OCI-M2 (cell line): ENCODE results near the gene IGF2R.
"Not testable (repeated sequence)": the region's sequence is repeated elsewhere in the genome, so short reads cannot be mapped to it uniquely, and the experiment has no call there.

Experiments used
- DNase-seq: peaks from one replicate; lab custom pipeline; 2025; ENCODE audit not compliant: unreplicated experiment; lab: John Stamatoyannopoulos, UW

The IGF2R gene

DNA sequence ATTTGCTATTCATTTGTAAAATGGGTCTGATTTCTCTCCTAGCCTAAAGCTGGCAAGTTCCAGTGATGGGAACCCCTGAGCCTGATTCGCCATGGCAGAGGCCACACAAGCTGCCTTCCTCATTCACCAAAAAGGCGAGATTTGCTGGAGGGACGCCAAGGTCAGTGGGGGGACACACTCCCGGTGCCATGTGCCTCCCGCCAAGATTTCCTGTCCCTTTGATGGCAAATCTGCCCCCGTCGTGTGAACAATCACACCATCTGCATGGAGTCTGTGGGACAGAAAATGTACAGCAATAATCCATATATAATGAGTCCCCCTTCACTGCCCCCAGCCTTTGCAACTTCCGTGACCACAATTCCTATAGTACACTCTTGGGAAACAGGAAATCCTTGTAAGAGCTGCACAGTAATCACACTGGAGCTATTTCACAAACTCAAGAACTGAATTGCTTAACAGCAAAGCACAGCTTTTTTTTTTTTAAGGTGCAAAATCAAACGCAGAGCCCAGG, 15.7 kb upstream of the IGF2R start:
- DNase-seq = no peak

DNA sequence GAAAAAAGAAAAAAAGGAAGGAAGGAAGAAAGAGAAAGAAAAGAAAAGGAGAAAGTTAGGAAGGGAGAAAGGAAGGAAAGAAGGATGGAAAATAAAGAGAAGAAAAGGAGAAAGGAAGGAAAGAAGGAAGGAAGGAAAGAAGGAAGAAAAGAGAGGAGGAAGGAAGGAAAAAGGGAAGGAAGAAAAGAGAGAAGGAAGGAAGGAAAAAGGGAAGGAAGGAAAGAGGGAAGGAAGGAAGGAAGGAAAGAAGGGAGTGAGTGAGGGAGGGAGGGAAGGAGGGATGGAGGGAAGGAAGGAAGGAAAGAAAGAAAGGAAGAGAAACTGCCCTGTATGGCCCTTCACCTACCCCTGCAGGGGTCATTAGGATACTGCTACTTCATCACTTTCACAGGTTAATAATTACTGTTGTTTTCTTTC, 12.9 kb upstream of the IGF2R start:
- DNase-seq = no peak

DNA sequence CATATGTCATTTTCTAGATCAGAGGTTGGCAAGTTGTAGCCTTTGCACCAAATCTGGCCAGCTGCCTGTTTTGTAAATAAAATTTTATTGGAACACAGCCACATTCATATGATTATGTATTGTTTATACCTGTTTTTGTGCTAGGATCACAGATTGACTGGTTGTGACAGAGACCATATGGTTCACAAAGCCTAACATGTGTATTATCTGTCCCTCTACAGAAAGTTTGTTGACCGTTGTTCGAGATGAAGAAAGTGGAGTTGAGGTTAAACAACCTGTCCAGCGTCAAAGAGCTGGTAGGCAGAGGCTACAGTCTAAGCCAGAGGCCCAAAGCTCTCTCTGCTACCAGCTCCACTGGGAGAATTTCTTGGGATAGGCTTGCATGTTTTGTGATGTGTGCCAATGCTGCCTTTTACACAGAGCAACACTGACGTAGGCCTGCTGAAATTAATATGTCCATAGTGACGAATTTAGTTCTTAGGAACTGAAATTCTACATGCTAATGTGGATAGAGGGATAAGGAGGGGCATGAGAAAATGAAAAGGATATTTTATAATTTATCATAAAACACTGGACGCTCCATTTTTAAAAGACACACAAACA, 11.7 kb upstream of the IGF2R start:
- no peak for DNase-seq

DNA sequence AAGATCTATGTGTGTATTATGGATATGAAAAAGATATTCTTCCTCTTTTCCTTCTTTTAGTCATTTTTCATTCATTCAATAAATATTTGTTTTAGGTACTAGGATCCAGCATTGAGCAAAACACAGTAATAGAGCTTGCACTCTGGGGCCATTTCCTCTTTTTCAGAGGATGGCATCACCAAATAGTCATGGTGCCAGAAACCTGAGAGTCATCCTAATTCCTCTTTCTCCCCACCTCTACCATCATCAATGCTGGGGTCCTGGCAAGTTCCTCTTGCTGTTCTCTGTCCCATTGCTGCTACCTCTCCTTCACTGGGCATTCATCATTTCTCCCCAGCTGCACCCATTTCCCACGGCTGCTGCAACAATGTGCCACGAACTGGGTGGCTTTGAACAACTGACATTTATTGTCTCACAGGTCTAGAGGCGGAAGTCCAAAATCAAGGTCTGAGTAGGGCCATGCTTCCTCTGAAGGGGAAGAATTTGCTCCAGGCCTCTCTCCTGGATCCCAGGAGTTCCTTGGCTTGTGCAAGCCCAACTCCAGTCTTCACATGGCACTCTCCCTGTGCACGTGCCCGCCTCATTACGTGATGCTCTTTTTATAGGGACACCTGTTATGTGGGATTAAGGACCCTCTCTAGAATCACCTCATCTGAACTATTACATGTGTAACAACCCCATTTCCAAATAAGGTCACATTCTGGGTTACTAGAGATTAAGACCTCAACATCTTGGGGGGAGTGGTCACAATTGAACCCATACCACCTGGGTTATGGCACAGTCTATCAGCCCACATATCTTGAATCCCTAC, 9.5 kb upstream of the IGF2R start:
- no peak for DNase-seq

DNA sequence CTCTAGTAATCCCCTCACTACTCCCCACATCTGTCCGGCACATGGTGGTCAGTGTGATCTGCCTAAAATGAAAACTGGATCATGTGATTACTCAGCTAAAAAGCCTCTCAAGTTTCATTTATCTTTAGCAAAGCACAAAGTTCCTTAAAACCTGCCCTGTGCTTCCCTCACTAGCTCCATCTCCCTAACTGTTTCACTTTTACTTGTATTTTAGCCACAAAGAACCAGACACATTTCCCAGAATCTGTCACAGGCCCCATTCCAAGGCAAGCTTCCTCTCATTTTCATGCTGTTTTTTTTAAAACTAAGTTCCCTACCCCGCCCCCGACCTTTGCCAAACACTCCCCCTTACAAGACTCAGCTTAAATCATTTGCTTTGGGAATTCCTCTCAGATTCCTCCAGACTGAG, 8.9 kb upstream of the IGF2R start:
- no peak for DNase-seq

DNA sequence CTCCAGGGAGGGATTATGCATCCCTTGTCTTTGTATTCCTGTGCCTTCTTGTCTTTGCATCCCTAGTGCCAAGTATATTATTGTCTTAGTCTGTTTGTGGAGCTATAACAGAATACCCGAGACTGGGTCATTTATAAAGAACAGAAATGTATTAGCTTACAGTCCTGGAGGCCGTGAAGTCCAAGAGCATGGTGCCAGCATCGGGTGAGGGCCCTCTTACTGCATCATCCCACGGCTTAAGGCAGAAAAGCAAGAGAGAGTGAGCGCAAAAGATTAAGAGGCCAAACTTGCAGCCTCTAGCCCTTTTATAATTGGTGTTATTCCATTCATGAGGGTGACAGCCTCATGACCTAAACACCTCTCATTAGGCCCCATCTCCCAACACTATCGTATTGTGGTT, 8.4 kb upstream of the IGF2R start:
- no peak for DNase-seq

DNA sequence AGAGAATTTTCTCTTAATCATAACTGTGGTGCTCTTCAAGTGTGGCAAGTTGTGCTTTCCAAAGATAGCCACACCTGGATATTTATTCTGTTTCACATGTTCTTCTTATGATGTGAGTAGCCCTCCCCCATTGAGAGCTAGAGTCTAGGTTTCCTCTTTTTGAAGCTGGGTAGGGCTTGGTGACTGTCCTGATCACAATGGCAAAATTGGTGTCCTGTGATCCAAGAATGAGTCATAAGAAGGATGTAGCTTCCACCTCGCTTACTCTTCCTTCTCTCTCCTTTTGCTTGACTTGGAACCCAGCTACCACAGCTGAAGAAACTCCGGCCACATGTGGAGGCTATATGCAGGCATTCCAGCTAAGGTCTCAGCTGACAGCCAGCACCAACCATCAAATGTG, 7.4 kb upstream of the IGF2R start:
- no peak for DNase-seq

DNA sequence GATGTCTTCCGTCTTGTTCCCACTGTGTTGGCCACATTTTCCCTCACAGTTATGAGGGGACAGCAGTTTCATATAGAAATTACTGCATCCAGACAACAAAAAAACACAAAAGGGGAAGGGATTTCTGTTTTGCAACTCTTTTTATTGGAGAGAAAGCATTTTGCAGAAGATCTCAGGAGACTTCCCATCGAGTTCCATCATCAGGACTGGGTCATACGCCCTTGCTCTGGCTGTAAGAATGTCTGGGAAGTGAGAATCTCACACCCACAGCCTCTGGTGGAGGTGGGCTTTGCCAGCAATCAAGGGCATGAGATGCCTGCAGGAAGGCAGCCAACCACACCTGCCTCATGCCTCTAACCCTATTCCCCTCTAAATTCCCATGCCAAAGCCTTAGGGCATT, 5.8 kb upstream of the IGF2R start:
- DNase-seq = no peak

DNA sequence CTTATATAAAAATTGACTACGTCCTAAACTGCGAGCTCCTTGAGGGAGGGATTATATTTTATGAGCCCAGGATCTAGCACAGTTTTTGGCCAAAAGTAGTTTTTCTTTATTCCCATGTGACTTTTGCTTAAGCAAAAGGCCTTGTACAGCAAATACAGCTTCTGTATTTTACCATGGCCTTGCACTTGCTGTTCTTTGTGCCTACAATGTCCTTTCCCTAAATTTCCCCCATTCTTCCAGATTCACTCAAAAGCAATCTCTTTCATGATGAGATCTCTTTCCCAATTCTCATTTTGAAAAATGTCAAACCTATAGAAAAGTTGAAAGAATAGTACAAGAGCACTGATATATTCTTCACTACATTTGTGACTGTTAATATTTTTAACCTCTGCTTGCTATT, 4.8 kb upstream of the IGF2R start:
- no peak for DNase-seq

DNA sequence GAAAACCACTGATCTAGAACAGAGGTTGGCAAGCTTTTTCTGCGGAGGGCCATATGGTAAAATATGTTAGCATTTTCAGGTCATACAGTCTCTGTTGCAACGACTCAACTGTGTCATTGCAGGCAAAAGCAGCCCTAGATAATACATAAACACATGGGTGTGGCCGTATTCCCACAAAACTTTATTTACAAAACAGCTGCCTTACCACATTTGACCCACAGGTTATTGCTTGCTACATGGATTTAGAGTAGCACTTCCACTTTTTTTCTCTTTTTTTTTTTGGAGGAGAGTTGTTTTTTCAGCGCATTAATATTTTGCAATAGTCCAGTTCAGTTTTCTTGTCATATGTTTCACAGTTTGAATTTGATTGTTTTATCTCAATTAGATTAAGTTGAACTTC, 2.5 kb upstream of the IGF2R start:
- no peak for DNase-seq

DNA sequence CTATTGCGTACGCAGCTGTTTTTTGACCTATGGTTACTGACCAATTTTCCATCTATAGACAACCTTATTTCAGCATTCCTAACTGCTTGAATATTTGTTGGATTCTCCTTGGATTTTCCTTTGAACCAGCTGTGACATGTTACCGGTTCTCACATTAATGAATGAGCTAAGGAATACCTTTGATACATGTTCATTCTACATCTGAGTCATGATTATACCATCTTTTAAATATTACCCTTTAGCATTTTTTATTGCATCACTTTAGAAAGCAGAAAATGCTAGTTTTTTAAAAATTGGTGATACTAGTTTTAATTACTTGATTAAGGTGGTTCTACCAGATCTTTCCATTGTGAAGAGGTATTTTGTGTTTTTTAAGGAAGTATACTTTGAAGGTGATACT, 1.9 kb upstream of the IGF2R start:
- DNase-seq = no peak

DNA sequence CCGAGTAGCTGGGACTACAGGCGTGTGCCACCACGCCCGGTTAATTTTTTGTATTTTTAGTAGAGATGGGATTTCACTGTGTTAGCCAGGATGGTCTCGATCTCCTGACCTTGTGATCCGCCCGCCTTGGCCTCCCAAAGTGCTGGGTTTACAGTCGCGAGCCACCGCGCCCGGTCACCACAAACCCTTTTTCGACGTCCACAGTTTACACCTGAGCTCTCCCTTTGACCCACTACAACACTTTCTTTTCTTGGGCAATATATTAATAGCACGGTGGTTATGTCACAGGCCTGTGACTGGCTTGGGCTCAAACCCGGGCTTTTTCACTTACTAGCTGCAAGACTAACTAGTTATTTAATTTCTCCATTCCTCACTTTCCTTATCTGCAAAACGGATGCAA, 1.3 kb upstream of the IGF2R start:
- not testable (repeated sequence) for DNase-seq

DNA sequence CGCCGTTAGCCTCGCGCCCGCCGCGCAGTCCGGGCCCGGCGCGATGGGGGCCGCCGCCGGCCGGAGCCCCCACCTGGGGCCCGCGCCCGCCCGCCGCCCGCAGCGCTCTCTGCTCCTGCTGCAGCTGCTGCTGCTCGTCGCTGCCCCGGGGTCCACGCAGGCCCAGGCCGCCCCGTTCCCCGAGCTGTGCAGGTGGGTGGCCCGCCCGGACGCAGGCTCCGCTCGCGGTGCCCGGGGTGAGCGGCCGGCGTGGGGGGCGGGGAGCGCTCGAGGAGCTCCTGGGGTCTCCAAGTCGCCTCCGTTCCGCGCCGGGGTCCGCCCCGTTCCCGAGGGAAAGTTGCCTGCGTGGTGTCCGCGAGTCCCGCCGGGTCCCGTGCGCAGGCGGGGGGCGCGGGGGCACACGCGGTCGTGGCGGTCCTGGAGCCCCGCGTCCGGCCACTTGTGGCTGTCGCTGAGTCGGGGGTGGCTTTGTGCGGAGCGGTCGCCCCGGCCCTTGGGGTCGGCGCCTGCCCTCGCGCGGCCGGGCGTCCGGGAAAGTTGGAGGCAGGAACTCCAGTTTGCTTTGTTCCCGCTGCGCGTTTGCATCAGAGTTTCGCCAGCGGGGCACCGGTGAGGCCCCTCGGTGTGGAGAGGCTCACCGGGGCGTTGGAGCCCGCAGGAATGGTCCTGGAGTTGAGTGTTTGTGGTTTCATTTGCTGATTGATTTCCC, 476 bp downstream of the IGF2R start:
- DNase-seq = no peak

DNA sequence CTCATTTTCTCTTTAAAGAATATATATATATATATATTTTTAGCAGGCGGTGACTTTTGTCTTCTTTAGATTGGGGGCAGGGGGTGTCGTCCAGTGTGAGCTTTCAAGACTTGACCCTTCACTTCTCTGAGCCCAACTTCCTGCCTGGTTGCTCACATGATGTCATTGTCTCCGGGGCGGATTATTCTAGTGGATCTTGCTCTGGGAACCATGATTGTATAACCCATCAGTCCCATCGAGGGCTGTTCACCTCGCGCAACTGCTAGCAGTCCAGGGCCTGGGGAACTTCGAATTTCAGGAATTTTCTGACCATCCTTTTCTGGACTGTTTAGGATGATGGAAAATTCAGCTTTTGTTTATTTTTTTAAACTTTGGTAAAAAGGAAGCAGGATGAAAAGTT, 1.0 kb downstream of the IGF2R start:
- peak; percentile 32 for DNase-seq

DNA sequence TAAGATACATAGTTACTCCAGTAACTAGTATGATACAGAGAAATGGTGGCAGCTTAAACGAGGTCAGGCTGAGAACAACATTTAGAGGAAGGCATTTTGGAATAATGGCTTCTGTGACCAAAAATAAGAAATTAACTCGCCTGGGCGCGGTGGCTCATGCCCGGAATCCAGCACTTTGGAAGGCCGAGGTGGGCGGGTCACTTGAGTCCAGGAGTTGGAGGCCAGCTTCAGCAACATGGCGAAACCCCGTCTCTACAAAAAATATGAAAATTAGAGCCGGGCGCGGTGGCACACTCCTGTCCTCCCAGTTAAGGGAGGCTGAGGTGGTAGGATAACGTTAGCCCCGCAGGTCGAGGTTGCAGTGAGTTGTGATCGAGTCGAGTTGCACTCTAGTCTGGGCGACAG, 1.8 kb downstream of the IGF2R start:
- no peak for DNase-seq

DNA sequence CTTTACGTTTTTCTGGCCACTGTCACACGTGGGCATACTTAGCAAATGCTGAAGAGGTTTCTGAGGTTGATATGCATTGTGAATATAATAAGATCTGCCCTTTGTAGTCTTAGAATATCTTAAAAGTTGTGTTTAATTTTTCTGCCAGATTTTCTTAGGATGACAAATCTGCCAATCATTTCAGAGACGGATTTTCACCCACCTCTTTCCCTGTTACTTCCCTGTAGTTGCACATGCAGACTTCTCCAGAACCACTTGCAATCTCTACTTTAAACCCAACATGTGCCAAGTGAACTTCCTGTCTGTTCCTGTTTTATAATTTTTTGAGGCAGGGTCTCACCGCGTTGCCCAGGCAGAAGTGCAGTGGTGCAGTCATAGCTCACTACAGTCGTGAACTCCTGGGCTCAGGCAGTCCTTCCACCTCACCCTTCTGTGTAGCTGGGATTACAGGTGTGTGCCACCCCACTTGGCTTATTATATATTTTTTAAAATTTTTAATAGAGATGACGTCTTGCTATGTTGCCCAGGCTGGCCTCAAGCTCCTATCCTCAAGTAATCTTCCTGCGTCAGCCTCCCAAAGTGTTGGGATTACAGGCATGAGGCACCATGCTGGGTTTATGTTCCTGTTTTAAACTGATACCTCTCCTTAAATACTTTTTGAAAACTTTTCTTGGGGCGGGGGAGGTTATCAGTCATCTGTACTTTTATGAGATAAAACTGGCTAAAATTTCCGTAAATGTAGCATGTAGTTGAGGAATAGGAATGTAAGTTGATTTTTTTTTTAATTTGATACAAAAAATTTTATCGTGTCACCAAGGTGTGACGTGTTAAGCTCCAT, 2.7 kb downstream of the IGF2R start:
- DNase-seq = no peak

DNA sequence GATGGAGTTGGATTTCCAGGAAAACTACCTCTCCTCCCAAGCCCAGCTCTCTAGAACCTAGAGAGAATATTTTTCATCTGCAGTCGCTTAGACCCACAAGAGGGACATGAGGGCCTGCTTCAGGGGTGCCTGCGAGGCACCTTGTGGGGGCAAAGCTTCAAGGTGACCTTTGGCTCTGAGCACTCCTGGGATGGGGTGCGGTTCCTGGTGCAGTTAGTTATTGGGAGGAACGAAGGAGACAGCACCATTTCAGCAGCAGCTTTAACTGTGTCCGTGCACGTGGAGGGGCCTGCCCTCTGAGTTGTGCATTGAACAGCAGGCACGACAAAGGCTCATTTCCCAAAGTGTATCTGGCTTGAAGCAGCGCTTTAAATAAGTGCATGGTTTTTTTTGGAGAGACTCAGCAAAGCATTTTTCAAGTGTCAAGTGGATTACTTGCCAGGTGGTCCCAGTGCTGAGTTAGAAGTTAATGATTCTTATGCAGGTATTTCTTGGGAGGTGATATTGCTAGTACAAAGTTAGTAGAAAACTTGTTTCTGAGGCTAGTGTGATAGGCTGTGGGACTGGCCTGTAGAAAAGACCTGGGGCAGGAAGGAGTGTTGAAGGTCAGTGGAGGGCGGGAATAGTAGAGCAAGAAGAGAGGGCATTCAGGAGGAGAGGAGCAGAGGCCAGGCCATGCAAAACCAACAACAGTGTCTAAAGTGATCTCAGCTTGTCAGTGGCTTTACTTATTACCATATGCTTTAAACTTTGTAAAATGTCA, 3.8 kb downstream of the IGF2R start:
- DNase-seq = no peak

DNA sequence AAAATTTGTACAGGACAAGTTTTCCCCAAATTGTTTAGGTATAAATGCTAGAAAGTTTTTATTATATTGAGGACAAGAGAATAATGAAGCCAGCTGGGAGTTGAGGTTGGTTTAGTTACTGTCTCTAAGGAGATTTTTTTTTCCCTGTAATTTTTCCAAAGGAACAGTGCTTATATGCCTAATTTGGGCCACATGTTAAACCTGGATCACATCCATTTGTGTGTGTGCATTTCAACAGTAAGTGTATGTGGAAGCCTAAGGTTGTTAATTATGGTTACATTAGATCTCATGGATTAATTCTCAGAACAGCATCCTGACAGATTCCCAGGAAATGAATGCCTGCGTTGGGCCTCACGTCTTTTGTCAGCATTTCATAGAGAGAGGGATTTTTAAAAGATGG, 4.5 kb downstream of the IGF2R start:
- DNase-seq = no peak

DNA sequence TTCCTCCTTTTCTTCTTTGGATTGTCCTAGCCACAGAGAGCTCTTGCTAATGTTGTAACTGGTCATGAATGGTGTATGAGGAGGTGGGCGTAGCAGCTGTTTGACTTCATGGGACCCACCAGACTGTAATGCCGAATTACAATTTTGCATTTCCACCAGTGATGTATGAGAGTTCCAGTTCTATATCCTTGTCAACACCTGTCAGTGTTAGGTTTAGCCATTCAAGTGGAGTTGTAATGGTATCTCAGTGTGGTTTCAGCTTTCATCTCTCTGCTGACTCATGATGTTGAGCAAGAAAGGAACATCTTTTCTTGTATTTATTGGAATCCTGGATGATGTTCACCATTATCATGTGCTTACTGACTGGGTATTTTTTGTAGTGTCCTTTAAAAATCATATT, 5.1 kb downstream of the IGF2R start:
- no peak for DNase-seq

DNA sequence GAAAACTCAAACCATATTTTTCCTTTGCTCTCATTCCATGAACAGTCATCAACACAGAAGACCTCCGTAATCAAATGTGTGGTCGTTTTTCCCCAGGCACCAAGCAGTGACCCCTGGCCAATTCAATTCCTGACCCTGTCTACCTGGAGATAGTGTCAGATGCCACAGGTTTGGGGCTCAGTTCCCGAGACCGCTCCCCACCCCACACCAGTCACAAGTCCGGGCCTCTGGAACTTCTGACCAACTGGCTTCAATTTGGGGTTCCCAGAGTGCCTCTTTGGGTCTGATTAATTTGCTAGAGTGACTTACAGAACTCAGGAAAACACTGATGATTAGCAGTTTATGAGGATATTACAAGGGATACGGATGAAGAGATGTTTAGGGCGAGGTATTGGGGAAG, 6.0 kb downstream of the IGF2R start:
- no peak for DNase-seq
